Thoracic aorta (tissue), 2 donors: ENCODE results near the gene DNAH10. TPM values are rescaled to one million over a fixed set of nuclear protein-coding genes. Genes with fewer than 3 reads are reported as not detected.

ENCODE experiments used
- ATAC-seq: fragments of 150-250 bp; one replicate; pipeline ENCODE4 v1.8.0; 2017; ENCODE audit warnings: low read depth; ENCODE audit not compliant: insufficient number of reproducible peaks, low FRiP score
- DNase-seq: peaks from one replicate; pipeline ENCODE4 v3.0.0-alpha.2; 2020; ENCODE audit warnings: low spot score
- H3K27ac ChIP-seq, 2 donors: fragments of 200-600 bp; sonication (generic); 1 replicate in 1 of 2; 2 replicates in 1 of 2; pipeline ENCODE4 v1.5.1; 2016; ENCODE audit warnings: mild to moderate bottlenecking in 2 of 2, moderate library complexity in 2 of 2
- H3K27me3 ChIP-seq: fragments of 200-600 bp; sonication (generic); replicated peaks from 2 replicates; pipeline ENCODE4 v1.6.0; 2016; ENCODE audit warnings: mild to moderate bottlenecking; ENCODE audit not compliant: insufficient read depth
- H3K36me3 ChIP-seq: fragments of 200-600 bp; sonication (generic); one replicate; pipeline ENCODE4 v1.5.1; 2016
- H3K4me1 ChIP-seq, 2 donors: fragments of 200-600 bp; sonication (generic); 1 replicate in 1 of 2; 2 replicates in 1 of 2; pipeline versions ENCODE4 v1.5.1 to v1.6.0; 2016; ENCODE audit warnings: low read depth in 2 of 2, mild to moderate bottlenecking in 1 of 2; ENCODE audit not compliant: control insufficient read depth in 1 of 2
- H3K4me3 ChIP-seq: fragments of 200-600 bp; sonication (generic); 2 replicates; pipeline ENCODE4 v1.5.1; 2016; ENCODE audit warnings: mild to moderate bottlenecking
- H3K9me3 ChIP-seq: fragments of 200-600 bp; sonication (generic); 2 replicates; pipeline ENCODE4 v1.5.1; 2016
- total RNA-seq, 2 donors: library from RNA; depleted of rRNA; stranded (reverse); fragments of >200 nt; gene quantifications; one replicate each; pipeline versions ENCODE4 v1.1.0 to v1.2.3, GENCODE V29; 2016
- TF ChIP-seq, protein P1 (sequence below): fragments of 200-600 bp; sonication (generic); IDR thresholded peaks from one replicate; pipeline ENCODE4 v1.5.1; 2019; ENCODE audit warnings: antibody characterized with exemption

DNAH10 gene
- total RNA-seq, 2 donors from 2014 or later = under 0.01 to 0.14 TPM

DNA sequence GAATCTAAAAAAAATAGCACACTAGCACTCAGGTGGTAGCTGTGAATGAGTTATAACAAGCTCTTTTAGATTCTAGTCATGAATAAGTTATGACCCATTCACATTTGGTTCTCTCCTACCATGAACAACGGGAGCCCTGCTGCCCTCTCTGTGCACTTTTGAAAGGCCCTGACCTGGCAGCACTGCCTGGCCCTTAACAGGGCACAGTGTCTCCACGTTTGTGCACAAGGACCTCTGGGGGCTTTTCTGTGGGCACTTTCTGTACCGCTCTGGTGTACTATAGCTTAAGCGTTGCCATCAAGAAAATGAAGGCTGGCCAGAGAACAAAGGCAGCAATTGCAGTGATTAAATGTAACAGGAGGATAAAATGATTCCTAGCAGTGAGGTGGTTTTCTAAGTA, 189.4 kb downstream of the DNAH10 start:
- DNase-seq = no peak
- TF ChIP-seq, protein P1, sequence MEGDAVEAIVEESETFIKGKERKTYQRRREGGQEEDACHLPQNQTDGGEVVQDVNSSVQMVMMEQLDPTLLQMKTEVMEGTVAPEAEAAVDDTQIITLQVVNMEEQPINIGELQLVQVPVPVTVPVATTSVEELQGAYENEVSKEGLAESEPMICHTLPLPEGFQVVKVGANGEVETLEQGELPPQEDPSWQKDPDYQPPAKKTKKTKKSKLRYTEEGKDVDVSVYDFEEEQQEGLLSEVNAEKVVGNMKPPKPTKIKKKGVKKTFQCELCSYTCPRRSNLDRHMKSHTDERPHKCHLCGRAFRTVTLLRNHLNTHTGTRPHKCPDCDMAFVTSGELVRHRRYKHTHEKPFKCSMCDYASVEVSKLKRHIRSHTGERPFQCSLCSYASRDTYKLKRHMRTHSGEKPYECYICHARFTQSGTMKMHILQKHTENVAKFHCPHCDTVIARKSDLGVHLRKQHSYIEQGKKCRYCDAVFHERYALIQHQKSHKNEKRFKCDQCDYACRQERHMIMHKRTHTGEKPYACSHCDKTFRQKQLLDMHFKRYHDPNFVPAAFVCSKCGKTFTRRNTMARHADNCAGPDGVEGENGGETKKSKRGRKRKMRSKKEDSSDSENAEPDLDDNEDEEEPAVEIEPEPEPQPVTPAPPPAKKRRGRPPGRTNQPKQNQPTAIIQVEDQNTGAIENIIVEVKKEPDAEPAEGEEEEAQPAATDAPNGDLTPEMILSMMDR = no peak
- H3K9me3 ChIP-seq = no peaks in the 10 kb centered on the region
- no peak for ATAC-seq
- peaks cover 15 to 31% of the 10 kb centered on the region in 2 donors for H3K4me1 ChIP-seq
- H3K27me3 ChIP-seq = no peaks in the 10 kb centered on the region
- no peak overlapping the region for H3K4me3 ChIP-seq
- peak overlapping the region in 1 of 2 donors; percentile 56 for H3K27ac ChIP-seq
- H3K36me3 ChIP-seq = no peaks in the 10 kb centered on the region

- H3K4me1 ChIP-seq = peaks cover 15 to 31% of the 10 kb centered on the region in 2 donors
- H3K9me3 ChIP-seq = no peaks in the 10 kb centered on the region
- H3K27me3 ChIP-seq = no peaks in the 10 kb centered on the region
- DNase-seq (no peak), ATAC-seq (no peak)
- no peaks in the 10 kb centered on the region for H3K36me3 ChIP-seq
- H3K27ac ChIP-seq = peak overlapping the region; percentile 39 to 56
- no peak overlapping the region for H3K4me3 ChIP-seq
- TF ChIP-seq, protein P1 = no peak
Observed at GRCh38 chr12:123952037-123952436, 189.9 kb downstream of the DNAH10 start.

DNA sequence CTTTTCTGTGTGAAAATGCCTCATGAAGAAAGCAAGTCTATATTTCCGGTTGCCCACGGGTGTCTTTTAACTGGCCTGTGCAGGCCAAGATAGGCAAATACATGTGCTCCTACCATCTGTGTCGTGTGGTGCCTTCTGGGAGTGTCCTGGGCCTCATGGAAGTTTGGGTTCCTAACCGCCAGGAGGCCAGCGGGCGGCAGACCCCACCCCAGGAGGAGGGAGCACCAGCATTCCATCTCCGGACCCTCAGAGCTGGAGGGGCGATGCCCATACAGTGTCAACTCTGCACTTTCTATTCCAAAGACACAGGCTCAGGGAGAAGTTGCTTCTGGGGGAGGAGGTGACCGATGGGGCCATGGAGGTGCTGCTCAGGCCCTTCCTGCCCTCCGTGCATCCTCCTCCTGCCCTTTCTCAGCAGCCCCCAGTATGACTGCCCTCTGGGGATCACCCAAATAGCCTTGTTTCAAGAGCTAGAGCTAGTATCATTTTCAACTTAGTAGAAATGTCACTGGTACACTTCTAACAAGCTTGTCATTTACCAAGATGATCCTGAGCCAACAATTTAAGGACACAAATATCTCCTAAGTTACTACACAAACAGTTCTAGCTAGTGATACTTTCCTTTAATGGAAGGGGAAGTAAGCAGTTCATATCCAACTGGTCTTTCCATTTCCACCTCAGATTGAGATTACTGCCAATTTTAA, 192.7 kb downstream of the DNAH10 start:
- Histone ChIP-seq H3K27me3 (no peaks in the 10 kb centered on the region), H3K9me3 (no peaks in the 10 kb centered on the region), H3K4me3 (no peak overlapping the region), H3K4me1 (peaks cover 15 to 31% of the 10 kb centered on the region in 2 donors), H3K36me3 (no peaks in the 10 kb centered on the region), H3K27ac (no peak overlapping the region)
- TF ChIP-seq, protein P1 = no peak
- ATAC-seq = no peak
- DNase-seq = no peak

DNA sequence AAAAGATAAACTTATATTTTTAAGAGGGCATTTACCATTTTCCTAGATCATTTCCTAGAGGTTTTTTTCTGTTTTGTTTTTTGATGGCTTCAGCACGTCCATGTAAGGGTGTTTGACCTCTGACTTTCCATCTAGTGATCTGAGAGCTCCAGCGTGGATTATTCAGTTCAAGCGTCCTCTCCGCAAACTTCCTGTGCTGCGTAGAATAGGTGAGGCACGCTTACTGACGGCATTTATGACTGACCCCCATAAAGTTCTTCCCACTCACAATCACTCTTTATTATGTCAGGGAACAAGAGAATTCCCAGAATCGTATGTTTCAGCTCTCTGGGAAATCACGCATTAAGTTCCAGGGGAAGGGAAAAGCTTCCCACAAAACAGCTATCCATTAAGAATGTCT, 194.1 kb downstream of the DNAH10 start:
- TF ChIP-seq, protein P1 = no peak
- H3K27me3 ChIP-seq = no peaks in the 10 kb centered on the region
- H3K27ac ChIP-seq = no peak overlapping the region
- DNase-seq (no peak), ATAC-seq (no peak)
- H3K9me3 ChIP-seq = no peaks in the 10 kb centered on the region
- no peaks in the 10 kb centered on the region for H3K36me3 ChIP-seq
- H3K4me1 ChIP-seq = peaks cover 11 to 16% of the 10 kb centered on the region in 2 donors
- no peak overlapping the region for H3K4me3 ChIP-seq

DNA sequence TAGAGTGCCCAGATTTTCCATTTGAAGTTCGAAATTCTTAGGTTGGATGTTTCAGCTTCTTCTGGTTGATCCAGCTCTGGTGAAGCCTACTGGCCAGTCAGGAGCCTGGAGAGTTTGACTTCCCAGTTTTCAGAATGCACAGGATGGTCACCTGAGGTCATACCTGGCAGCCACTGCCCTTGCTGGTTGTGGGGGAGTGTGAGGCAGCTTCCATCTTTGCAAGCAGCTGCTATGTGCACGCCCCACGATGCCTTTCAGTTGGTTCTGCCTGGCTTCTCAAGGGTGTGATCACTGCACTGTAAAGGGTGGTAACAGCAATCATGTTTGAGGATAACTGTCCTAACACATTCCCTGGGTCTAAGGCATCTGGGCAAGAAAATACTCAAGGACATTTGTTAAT, 195.1 kb downstream of the DNAH10 start:
- DNase-seq (no peak), ATAC-seq (no peak)
- Histone ChIP-seq H3K27me3 (no peaks in the 10 kb centered on the region), H3K4me3 (no peak overlapping the region), H3K36me3 (no peaks in the 10 kb centered on the region), H3K4me1 (peaks cover 7 to 8% of the 10 kb centered on the region in 2 donors), H3K27ac (no peak overlapping the region), H3K9me3 (no peaks in the 10 kb centered on the region)
- TF ChIP-seq, protein P1 = no peak
